Mesodermal cell (in vitro differentiated cells): ENCODE results near the gene FKBP15.
"Not testable (repeated sequence)": the region's sequence is repeated elsewhere in the genome, so short reads cannot be mapped to it uniquely, and the experiment has no call there.

Experiments
- H3K27ac ChIP-seq: 2 replicates; pipeline ENCODE4 v1.7.0; 2013; ENCODE audit warnings: mild to moderate bottlenecking, low read depth, low read length, moderate library complexity; ENCODE audit not compliant: severe bottlenecking
- H3K36me3 ChIP-seq: 2 replicates; pipeline ENCODE4 v1.7.1; 2013; ENCODE audit warnings: mild to moderate bottlenecking, low read length, moderate library complexity; ENCODE audit not compliant: control insufficient read depth, insufficient read depth
- H3K4me1 ChIP-seq: one replicate; pipeline ENCODE4 v1.7.1; 2013; ENCODE audit warnings: mild to moderate bottlenecking, low read length; ENCODE audit not compliant: insufficient read depth, control insufficient read depth, poor library complexity, severe bottlenecking
- H3K4me3 ChIP-seq: 2 replicates; pipeline ENCODE4 v1.7.0; 2013; ENCODE audit warnings: low read length, control low read depth, mild to moderate bottlenecking; ENCODE audit not compliant: insufficient read depth, poor library complexity, severe bottlenecking; ENCODE audit errors: extremely low read depth
- H3K9me3 ChIP-seq: 2 replicates; pipeline ENCODE4 v1.7.1; 2013; ENCODE audit warnings: mild to moderate bottlenecking, low read length, moderate library complexity; ENCODE audit not compliant: control insufficient read depth
- WGBS, 2 experiments: methylation state at CpG; one replicate each; pipeline ENCODE4 v1.1.5; 2013; ENCODE audit warnings: missing lambda C conversion rate in 2 of 2; ENCODE audit not compliant: insufficient coverage in 2 of 2; 5-methylcytosine and 5-hydroxymethylcytosine counted together

The FKBP15 gene

GRCh38 chr9:113129884-113130283, 91.2 kb downstream of the FKBP15 start:
- Histone ChIP-seq H3K27ac (no peak overlapping the region), H3K36me3 (no peaks in the 10 kb centered on the region), H3K4me1 (no peaks in the 10 kb centered on the region), H3K4me3 (no peak overlapping the region), H3K9me3 (no peaks in the 10 kb centered on the region)
- WGBS, 2 experiments = 50 to 80% methylated on average over 1 to 3 of the region's 4 CpGs

DNA sequence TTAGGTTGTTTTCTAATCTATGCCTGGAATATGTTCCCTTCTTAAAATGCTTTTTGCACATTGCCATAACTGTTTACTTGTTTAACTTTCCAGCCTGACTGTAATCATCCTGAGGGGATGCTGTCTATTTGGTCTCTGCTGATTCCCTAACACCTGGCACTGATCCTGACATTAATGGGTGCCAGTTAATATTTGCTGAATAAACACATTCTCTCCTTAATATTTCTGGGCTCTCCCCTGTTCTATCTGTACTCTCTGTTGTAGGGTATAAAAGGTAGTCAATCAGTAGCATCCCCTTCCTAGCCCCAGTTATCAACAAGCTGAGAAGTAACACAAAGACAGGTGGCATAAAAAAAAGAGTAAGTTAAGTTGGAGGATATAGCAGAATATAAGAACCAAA, 91.6 kb downstream of the FKBP15 start:
- Histone ChIP-seq H3K9me3 (no peaks in the 10 kb centered on the region), H3K36me3 (no peaks in the 10 kb centered on the region), H3K4me3 (no peak overlapping the region), H3K27ac (no peak overlapping the region), H3K4me1 (no peaks in the 10 kb centered on the region)

GRCh38 chr9:113125386-113126035, 95.6 kb downstream of the FKBP15 start:
- no peaks in the 10 kb centered on the region for H3K36me3 ChIP-seq
- no peak overlapping the region for H3K4me3 ChIP-seq
- H3K9me3 ChIP-seq = no peaks in the 10 kb centered on the region
- WGBS, 2 experiments = 54 to 67% methylated on average over 1 to 2 of the region's 4 CpGs
- no peak overlapping the region for H3K27ac ChIP-seq
- no peaks in the 10 kb centered on the region for H3K4me1 ChIP-seq

GRCh38 chr9:113118829-113119228, 102.2 kb downstream of the FKBP15 start:
- not testable (repeated sequence) for H3K4me3 ChIP-seq, H3K36me3 ChIP-seq, H3K27ac ChIP-seq, H3K4me1 ChIP-seq, H3K9me3 ChIP-seq
- WGBS, 2 experiments = no CpG with 5 or more reads among the region's 6 CpGs
